ENCODE data around the gene BCL7C. TPM values are rescaled to one million over a fixed set of nuclear protein-coding genes. Genes with fewer than 3 reads are reported as not detected.
"Not testable (repeated sequence)": the region's sequence is repeated elsewhere in the genome, so short reads cannot be mapped to it uniquely, and the experiment has no call there.

BCL7C gene
- total RNA-seq, 1 donor from 2014 or later: 21.3 TPM

DNA sequence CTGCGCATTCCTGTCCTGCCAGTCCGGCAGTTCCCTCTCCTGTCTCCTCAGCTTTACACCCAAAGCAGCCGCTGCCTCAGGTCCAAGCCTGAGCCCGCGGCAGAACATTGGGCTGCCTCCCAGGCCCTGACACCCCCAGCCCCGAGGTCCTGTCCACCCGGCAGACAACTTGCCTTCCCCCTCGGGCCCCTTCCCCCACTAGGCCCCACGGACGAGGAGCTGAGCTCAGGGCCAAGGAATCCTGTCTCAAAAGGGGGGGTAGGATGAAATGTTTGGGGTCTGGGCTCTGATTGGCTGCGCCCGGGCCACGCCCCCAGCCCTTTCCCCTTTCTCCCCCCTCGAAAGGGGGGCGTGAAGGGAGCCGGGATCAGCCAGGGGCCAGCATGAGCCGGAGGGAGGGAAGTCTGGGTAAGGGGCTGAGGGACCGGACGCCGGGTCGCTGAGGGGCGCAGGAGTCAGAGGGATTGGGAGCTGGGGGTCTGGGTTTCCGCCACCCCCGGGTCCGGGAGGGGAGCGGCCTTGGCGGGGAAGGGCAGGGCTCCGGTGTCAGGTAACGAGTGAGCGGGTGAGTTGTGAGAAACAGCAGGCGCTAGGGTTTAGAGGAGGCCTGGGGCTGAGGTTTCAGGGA is 2.5 kb upstream of the BCL7C start, which contains the start of gene CTF1:
Gene CTF1 (plus strand): TSS at position 354 of the 628 bp plus-strand sequence. CDS start 30 bp downstream, at position 384.
- DNase-seq (ENCODE audit: low spot score): no peak

DNA sequence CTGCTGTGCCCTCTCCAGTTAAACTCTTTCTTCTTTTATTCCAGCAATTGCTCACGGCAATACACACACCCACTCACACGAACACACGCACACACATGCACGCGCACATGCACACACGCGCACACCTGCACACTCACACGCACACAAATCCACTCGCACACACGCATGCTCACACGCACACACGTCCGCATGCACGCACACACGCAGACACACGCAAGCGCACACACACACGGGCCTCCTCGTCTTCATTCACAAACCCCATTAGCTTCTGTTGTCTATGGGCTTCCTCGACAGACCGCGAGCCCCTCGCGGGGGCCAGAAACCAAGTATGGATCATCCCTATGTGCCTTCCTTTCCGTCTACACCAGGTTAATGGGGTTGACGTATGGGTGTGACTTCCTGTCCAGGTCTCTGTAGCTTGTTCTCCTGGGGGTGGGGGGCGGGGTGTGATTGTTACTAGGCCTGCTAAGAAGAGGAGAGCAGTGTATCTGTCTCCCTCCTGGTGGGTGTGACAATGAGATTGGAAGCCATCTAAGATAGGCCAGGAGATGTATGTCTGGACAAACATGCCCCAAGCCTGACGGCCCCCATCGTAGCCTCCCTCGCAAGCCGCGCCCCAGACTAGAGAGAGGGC is 1.9 kb upstream of the BCL7C start:
- no peak for DNase-seq (ENCODE audit: low spot score)

DNA sequence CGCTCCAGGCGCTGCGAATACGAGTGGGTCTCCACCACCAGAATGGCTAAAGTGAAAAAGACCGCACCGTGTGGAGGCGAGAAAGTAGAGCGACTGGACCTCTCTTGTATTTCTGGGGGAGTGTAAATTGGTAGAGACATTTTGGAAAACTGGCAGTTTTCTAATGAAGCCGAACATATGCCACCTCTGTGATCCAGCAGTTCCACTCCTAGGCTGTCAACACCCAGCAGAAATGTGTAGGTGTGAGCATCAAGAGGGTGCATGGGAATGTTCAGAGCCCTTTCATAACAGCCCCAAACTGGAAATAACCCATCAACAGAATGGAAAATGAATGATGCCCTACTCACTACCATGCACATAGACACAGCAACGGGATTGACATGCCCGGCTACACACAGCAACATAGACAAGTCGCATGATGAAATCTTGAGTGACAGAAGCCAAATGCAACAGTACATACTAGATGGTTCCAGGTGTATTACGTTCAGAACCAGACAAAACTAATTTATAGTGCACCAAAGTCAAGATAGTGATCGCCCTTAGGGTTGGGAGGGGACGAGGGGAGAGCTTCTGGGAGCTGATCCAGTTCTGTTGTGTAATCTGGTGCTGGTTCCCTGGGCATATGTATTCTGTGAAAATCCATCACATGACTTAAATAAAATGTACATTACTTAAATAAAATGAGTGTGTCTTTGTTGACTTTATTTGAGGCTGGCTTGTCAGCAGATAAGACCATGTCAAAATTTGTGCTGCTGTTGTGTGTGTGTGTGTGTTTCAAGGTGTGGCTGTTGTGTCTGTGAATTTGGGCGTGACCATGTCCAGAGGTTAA is 877 bp upstream of the BCL7C start:
- no peak for DNase-seq (ENCODE audit: low spot score)

DNA sequence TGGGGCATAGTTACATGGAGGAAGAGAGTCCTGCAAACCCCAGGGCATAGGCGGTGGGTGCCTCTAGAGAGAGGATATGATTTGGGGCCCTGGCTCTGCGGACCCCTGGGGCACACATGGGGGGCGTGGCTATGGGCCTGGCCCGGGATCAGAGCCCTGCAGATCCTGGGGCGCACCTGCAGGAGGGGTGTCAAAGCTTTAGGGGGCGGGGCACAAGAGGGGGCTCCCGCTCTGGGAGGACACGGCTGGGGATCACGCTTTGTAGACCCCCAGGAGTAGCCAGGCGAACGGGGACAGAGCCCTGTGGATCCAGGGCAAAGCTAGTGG is 497 bp downstream of the BCL7C start:
- DNase-seq (ENCODE audit: low spot score): no peak

DNA sequence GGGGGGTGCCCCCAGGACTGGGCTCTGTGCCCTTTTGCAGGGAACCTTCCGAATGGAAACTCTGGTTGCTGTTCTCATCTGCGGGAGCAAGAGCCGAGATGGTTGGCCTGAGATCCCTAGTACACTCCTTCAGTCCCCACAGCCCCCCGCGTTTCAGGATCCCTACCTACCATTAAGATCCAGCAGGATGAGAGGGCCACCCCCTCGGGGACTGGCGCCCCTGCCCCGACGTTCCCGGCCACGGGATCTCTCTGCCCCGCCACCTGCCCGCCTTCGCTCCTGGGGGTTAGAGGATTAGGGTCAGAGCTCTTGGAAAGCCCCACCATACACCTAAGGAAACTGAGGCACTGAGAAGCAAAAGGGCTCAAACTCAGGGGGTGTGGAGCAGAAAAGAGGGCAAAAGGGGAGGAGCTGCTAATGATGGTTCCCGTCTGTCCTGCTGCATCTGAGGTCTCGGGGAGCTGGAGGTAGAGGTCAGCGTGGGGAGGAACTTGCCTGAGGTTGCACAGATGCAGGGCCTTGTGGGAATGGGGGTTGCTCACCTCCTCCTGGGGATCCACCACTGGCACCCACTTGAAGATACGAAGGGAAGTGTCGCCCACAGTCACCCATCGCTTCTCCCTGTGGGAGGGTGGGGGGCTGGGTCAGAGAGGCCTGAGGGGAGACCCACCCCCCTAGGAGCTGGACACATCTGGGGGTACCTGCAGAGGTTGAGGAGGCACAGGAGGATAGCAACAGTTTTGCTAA is 1.0 kb downstream of the BCL7C start:
- DNase-seq (ENCODE audit: low spot score): no peak

DNA sequence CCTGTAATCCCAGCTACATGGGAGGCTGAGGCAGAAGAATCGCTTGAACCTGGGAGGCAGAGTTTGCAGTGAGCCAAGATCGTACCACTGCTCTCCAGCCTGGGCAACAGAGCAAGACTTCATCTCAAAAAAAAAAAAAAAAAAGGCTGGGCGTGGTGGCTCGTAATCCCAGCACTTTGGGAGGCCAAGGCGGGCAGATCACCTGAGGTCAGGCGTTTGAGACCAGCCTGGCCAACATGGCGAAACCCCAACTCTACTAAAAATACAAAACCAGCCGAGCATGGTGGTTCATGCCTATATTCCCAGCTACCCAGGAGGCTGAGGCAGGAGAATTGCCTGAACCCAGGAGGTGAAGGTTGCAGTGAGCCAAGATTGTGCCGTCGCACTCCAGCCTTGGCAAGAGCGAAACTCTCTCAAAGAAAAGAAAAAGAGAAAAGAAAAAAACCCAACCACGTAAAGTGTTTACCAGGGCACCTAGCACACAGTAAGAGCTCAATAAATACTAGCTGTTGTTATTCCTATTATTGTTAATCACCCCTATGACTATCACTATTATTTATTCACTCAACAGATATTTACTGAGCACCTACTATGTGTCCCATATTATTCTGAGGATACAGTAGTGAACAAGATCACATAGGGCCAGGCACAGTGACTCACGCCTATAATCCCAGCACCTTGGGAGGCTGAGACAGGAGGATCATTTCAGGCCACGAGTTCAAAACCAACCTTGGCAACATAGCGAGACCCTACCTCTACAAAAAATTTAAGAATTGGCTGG is 2.6 kb downstream of the BCL7C start:
- DNase-seq (ENCODE audit: low spot score): not testable (repeated sequence)

DNA sequence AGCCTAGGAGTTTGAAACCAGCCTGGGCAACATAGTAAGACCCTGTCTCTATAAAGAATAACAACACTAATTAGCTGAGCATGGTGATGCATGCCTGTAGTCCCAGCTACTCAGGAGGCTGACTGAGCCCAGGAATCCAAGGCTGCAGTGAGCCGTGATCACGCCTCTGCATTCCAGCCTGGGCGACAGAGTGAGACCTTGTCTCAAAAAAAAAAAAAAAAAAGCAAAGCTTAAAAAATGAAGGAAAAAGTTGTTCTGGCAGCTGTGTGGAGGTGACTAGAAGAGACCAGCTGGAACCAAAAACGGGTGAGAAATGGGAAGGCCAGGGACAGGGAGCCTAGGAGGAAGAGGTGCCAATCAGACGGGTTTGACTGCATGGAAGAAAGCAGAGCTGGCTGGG is 4.2 kb downstream of the BCL7C start:
- DNase-seq (ENCODE audit: low spot score): no peak

DNA sequence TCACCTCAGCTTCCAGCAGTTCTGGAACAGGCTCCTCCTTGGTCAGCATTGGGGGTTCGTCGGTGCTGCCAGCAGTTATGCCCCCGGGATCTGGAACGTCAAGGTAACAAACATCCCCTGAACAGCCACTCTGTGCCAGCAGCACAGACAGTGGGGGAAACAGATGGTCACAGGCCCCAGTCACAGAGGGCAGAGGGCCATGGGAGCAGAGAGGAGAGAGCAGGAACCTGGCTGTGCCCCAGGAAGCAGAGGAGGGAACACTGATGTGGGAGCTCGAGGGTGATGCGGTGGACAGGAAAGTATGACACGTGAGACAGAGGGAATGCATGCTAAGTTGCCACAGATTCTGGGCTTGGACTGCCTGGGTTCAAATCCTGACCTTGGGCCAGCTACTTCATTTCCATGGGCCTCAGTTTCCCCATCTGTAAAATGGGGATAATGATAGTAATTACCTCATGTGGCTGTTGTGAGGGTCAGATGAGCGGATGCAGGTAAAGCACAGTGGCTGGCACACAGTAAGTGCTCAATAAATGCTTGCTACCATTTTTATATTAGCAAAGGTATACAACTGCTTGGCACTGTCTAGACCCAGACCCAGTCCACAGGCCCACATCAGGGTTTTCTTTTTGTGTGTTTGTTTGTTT is 4.9 kb downstream of the BCL7C start:
- no peak for DNase-seq (ENCODE audit: low spot score)

DNA sequence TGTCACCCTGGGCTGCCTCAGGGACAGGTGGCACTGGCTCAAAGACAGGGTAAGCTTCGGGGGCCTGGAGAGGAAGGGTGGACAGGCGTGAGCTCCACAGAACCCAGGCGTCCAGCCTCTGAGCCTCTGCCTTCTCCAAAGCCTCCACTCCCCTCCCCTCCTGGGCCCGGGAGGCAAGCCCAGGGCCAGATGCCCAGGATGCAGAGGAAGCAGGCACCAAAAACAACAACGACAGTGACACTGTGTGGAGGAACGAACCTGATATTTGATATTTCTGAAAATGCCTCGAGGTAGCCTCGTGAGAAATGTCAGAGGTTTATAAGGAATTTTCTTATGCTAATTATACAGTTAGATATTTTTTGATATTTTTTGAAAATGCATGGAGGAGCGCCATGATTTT is 6.0 kb downstream of the BCL7C start:
- no peak for DNase-seq (ENCODE audit: low spot score)

DNA sequence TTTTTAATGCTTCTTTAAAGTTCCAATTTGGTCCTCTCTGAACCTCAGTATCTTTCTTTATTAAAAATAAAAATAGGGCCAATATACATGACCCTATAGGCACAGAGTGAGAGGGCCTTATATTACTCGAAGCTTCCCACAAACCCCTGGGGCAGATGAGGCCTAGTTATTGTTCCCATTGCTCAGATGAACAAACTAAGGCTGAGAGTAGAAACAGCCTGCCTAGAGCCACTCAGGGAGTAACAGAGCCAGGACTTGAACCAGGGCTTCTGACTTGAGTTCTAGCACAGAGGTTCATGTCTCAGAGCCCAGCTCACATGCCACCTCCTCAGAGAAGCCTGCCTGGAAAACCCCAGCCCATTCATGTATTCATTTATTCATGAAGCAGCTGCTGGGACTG is 7.7 kb downstream of the BCL7C start:
- no peak for DNase-seq (ENCODE audit: low spot score)

DNA sequence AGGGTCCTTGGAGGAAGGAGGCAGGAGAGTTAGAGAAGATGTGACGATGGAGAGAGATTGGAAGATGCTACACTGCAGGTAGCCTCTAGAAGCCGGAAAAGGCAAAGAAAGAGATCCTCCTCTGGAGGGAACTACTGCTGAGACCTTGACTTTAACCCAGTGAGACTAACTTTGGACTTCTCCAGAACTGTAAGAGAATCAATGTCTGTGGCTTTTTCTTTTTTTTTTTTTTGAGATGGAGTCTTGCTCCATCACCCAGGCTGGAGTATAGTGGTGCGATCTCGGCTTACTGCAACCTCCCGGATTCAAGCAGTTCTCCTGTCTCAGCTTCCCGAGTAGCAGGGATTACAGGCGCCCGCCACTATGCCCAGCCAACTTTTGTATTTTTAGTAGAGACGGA is 8.7 kb downstream of the BCL7C start:
- DNase-seq (ENCODE audit: low spot score): no peak

DNA sequence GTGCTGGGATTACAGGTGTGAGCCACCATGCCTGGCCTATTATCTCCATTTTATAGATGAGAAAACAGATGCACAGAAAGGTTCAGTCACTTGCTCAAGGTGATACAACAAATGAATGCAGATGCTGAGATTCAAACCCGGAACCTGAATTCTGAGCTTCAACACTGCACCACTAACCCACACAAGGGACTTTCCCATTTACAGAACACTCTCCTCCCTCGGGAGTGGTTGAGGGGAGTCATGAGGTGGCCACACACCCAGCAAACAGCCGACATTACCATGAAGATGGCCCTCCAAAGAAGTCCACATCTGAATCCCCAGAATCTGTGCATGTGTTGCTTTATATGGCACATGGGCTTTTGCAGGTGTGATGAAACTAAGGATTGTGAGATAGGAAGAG is 9.1 kb downstream of the BCL7C start:
- no peak for DNase-seq (ENCODE audit: low spot score)

DNA sequence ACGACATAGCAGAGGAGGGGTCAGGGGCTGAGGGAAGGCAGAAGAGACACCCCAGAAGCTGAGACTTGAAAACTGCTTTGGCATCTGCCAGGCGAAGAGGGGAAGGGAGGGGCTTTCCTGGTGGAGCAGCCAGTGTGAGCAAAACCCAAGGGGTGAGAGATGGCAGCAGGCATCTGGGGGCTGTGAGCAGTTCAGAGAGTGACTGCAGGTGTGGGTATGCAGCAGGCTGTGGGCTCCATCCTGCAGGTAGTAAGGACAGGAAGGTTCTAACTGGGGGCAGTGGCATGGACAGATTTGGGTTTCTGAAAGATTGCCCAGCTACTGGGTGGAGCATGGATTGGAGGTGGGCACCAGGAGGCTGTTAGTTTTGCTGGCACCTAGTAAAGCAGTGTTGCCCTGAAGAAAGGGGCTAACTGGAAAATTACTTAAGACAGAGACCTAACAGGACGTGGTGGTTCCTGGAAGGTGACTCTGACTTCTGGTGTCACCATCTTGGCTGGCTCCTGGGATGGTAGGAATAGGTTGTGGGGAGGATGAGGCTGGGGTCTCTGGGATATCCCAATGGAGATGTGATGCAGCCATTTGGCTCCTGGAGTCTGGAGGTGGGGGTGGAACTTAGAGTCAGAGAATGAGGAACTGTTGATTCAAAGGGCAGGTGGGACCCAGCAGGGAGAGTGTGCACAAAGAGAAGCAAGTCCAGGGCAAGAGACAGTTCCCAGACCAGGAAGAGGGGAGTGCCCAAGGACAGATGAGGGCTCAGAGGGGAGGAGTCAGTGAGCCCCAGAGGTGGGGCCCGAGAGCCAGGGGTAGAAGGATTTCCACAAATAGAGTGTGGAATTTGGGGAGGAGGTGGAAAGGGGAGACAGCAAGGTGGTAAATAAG is 11.2 kb downstream of the BCL7C start:
- no peak for DNase-seq (ENCODE audit: low spot score)

DNA sequence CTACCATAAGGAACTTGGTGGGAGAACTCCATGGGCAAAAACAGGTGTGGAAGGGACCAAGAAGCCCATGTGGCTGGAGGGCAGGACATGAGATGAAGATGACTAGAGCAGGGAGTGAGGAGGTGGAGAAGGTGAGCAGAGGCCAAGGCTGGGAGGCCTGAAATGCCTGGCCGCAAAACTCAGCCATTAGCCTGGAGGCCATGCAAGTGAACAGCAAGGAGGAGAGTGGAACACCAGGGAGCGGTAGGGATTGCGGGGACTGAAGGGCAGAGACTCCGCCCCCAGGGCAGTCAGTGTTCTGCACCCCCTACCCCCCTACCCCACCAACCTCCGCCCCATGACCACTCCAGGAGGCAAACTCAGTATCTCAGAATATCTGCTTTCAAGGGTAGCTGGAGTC is 17.0 kb downstream of the BCL7C start:
- DNase-seq (ENCODE audit: low spot score): no peak

DNA sequence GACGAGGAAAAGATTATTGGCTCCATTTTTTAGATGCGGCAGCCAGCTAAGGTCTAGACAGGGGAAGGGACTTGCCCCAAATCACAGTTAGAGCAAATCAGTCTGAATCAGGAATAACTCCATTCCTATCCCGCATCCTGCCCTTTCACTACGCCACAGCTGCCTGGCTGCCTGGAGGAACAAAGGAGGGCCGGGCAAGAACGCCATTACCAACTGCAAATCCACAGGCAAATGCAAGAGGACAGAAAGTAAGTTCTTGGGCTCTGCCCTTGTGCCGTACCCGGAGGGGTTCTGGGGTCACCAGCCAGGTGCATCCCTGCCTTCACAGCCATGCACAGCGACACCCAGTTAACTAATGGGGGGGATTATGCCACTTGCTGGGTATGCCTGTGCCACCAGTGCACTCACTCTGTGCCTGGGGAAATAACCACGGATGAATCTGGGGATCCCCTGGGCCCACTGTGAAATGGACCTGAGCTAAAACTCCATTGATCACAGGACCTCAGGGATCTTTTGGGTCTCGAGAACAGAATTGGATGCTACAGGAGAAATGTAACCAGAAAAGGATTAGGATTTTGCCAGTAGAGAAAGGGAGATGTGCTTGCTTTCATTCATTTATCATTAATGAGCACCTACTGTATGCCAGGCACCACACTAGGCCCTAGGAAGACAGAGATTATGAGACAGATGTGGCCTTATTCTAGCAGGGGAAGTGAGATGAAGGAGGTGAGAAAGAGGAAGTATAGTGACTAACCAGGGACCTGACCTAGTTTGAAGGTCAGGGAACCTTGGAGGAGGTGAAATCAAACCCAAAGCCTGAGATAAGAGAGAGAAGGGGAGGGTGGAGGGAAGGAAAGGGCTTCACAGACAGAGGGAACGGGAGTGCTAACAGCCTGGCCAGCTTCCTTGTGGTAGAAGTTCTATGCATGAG is 17.7 kb downstream of the BCL7C start:
- DNase-seq (ENCODE audit: low spot score): no peak

DNA sequence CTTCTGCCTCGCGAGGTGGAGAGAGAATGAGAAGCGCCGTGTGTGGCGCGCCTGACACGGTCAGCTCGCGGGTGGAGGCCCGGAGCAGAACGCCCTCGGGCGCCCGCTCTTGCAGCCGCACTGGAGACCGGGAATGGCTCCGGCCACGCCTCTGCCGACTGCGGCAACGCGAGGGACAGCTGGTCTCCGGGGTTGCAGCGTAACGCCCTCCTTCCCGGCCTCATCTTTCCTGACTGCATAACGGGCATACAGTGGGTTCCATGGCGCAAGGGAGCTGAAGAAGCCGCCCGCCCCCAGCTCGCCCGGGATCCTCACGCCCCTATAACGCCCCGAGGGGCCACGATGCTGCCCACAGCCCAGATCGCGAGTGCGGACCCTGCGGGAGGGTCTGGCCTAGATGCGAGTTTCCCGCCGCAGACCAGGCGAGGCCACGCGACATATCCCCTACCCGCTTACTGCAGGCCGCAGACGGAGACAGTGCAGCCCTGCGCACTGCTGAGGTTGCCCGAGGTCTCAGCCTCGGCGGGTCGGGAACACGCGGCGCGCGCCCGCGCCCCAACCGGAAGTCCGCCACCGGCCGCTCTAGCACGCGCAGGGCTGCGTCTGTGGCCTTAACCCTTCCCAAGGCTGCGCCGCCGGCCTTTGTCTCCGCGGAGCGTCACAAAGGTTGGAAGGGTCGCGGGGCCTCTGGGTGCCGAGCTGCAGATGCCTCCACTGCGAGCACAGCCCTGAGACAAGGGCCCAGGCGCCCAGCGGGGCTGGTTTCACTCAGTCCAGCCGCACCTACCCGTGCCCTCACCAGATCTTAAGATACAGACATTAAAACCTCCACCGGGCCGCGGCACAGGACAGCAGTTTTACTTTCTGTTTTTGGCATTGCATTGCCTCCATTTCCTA is 18.8 kb downstream of the BCL7C start:
- DNase-seq (ENCODE audit: low spot score): peak; percentile 98

DNA sequence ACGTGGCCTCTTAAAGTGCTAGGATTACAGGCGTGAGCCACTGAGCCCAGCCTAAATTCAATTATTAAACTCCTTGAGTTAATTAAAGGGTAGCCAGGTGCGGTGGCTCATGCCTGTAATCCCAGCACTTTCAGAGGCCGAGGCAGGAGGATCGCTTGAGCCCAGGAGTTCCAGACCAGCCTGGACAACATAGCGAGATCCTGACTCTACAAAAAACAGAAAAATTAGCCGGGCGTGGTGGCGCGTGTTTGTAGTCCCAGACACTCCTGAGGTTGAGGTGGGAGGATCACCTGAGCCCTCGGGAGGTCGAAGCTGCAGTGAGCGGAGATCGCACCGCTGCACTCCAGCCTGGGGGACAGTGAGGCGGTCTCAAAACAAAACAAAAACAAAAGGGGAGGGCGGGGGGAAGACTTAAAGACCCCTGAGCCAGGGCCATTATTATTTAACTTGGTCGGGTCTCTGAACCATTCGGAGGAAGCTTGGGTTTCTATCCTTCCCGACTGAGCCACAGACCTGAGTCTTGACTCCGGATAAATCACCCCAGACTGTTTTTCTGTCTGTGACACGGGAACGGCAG is 19.5 kb downstream of the BCL7C start:
- DNase-seq (ENCODE audit: low spot score): no peak

Measured in mesenteric fat pad (tissue), 1 donor.